Measurements from ENCODE around the gene STPG4.

STPG4 gene

DNA sequence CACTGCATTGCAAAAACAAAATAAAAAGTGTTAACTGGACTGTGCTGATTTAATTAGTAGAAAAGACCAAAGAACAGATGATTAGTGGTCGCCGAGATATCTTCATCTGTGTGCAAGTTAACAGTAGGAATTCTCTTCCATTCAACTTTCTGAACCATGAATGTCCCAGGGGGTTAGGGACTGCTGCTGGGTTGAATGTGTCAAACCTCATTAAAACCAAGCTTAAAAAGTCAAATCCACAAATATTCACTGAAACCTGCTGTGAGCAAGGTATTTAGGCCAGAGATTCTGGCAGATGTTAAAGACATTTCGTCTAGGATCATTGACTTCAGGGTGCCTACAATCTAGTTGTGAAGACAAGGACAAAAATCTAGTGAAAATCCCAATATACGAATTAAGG lies 58.7 kb downstream of the STPG4 start:
- H3K36me3 Mint-ChIP-seq = no peaks in the 10 kb centered on the region
- no peak for DNase-seq
- no peaks in the 10 kb centered on the region for H3K4me1 Mint-ChIP-seq
- H3K27ac Mint-ChIP-seq = no peak overlapping the region
- H3K27me3 Mint-ChIP-seq = peaks cover 3% of the 10 kb centered on the region
- CTCF ChIA-PET = no interaction called here
- no peaks in the 10 kb centered on the region for H3K9me3 Mint-ChIP-seq
- no peak overlapping the region for H3K4me3 Mint-ChIP-seq

DNA sequence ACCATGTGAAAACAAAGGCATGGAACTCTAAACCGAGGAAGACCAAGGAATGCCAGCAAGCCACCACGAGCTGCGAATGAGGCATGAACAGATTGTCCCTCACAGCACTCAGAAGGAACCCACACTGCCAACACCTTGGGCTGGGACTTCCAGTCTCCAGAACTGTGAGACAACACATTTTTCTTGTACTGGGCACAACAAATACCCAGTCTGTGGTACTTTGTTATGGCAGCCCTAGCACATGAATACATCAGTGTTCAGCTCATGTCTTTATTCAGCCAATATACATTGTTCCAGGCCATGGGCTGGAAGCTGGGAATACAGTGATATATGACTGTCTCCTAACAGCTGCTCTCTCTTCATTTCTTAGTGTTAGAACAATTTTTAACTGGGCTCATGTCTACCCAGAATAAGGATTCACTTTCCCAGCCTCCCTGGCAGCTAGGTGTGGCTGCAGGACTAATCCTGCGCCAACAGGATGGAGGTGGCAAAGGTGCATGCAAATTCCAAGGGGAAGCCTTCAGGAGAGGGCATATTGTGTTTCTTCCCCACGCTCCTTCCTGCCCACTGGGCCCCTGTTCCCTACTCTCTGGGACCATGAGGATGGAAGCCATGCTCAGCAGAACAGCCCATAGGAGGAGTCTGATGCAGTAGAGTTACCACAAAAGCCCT lies 59.6 kb downstream of the STPG4 start:
- H3K27ac Mint-ChIP-seq = no peak overlapping the region
- H3K9me3 Mint-ChIP-seq = no peaks in the 10 kb centered on the region
- no peaks in the 10 kb centered on the region for H3K27me3 Mint-ChIP-seq
- CTCF ChIA-PET = interaction anchor here (1.1 kb wide), 1 partner anchor 177 kb away, joined by 3 read pairs; no protein-coding TSS in a partner anchor
- no peak for DNase-seq
- H3K36me3 Mint-ChIP-seq = no peaks in the 10 kb centered on the region
- H3K4me3 Mint-ChIP-seq = no peak overlapping the region
- no peaks in the 10 kb centered on the region for H3K4me1 Mint-ChIP-seq

DNA sequence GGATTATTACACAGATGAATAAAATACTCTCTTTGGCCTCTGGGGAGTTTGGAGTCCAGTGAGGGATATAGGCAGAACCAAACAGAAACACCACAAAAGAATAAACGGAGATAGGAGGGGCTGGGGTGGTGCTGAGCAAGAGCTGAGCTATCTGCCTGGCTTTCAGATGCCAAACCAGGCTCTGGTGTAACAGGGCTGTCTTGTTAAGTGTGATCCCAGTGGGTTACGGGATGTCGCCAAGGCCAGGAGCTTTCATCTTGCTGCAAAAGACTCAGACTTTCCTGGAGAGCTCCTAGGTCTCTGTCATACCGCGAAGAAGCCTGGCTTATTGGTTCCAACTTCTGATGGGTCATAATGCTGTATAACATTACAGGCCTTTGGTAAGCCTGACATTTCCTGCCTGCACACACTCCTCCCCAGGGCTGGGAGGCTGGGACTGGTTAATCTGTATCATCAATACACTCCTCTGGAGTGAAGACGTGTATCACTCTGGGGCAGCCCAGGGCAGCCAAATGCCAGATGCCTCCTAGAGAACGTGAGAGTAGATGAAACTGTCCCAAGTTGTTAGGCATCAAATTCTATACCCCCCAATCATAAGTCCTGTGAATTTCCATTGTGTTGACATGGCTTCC lies 60.5 kb downstream of the STPG4 start:
- CTCF ChIA-PET = interaction anchor here (1.1 kb wide), 1 partner anchor 178 kb away, joined by 3 read pairs; no protein-coding TSS in a partner anchor
- DNase-seq = no peak
- no peak overlapping the region for H3K4me3 Mint-ChIP-seq
- no peaks in the 10 kb centered on the region for H3K36me3 Mint-ChIP-seq
- no peaks in the 10 kb centered on the region for H3K4me1 Mint-ChIP-seq
- no peaks in the 10 kb centered on the region for H3K27me3 Mint-ChIP-seq
- no peak overlapping the region for H3K27ac Mint-ChIP-seq
- no peaks in the 10 kb centered on the region for H3K9me3 Mint-ChIP-seq

DNA sequence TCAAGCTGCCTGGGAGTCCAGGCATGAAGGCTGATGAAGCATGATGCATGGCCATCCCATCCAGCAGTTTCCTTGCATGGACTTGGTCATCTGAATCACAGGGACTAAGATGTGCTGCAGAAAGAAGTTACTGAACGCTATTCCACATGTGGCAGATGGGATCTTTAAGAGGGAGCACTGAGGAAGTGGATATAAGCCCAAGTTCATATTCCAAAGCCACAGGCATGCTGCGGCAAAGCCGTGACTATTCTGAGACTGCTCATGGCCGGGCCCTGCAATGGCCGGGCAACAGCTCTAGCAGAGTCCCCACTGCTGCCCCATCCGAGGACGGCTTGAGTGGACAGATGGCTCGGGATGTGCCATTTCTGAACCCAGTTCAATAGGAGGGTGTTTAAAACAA lies 61.5 kb downstream of the STPG4 start:
- DNase-seq = no peak
- H3K27ac Mint-ChIP-seq = no peak overlapping the region
- no peaks in the 10 kb centered on the region for H3K4me1 Mint-ChIP-seq
- H3K27me3 Mint-ChIP-seq = peaks cover 6% of the 10 kb centered on the region
- no peaks in the 10 kb centered on the region for H3K9me3 Mint-ChIP-seq
- CTCF ChIA-PET = no interaction called here
- no peak overlapping the region for H3K4me3 Mint-ChIP-seq
- no peaks in the 10 kb centered on the region for H3K36me3 Mint-ChIP-seq

DNA sequence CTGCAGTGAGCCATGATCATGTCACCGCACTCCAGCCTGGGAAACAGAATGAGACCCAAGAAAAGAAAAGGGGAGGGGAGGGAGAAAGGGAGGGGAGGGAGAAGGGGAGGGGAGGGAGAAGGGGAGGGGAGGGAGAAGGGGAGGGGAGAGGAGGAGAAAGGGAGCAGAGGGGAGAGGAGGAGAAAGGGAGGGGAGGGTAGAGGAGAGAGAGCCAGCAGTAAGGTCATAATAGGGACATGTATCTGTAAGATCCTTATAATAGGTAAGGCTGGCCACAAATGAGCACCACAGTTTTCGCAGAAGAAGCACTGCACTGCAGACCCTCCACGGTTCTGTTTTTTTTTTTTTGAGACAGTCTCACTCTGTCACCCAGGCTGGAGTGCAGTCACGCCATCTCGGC lies 62.6 kb downstream of the STPG4 start:
- no peaks in the 10 kb centered on the region for H3K9me3 Mint-ChIP-seq
- H3K27ac Mint-ChIP-seq = no peak overlapping the region
- peaks cover 6% of the 10 kb centered on the region for H3K27me3 Mint-ChIP-seq
- no peak overlapping the region for H3K4me3 Mint-ChIP-seq
- CTCF ChIA-PET = no interaction called here
- no peaks in the 10 kb centered on the region for H3K4me1 Mint-ChIP-seq
- no peaks in the 10 kb centered on the region for H3K36me3 Mint-ChIP-seq
- no peak for DNase-seq

DNA sequence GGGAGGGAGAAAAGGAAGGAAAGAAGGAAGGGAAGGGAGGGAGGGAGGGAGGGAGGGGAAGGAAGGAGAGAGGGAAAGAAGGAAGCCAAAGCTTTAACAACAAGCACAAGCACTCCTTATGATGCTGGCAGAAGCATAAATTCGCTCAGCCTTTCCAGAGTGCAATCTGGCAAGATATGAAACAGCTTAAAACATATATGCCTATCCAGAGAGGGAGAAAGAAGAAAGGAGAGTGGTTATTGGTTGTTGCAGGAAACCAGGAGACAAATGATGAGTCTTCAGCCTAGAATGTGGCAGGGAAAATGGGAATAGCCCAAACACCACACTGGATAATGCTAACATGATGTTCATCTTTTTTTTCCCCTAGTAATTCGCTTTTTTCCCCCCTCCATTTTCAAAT lies 64.0 kb downstream of the STPG4 start:
- H3K27ac Mint-ChIP-seq = no peak overlapping the region
- H3K36me3 Mint-ChIP-seq = no peaks in the 10 kb centered on the region
- peaks cover 2% of the 10 kb centered on the region for H3K4me1 Mint-ChIP-seq
- DNase-seq = no peak
- H3K9me3 Mint-ChIP-seq = no peaks in the 10 kb centered on the region
- peaks cover 9% of the 10 kb centered on the region for H3K27me3 Mint-ChIP-seq
- H3K4me3 Mint-ChIP-seq = no peak overlapping the region
- CTCF ChIA-PET = no interaction called here

DNA sequence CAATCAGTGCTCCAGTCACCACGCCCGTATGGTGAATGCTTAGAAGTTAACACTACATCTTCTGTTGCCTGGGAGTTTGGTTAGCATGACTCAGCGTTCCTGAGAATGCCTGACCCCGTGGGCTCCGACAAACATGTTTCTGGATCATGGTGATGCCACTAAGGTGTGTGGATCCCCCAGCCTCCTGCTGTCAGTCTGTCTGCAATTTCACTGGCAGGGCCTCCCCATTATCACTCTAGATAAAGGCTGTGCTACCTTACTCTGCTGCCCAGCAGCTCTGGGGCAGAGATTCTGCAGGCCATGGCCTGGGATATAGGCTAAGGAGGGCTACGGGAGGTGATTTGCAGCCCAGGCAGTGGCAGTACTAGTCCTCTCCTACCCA lies 66.0 kb downstream of the STPG4 start:
- CTCF ChIA-PET = no interaction called here
- Mint-ChIP-seq H3K27me3 (peaks cover 14% of the 10 kb centered on the region), H3K4me3 (no peak overlapping the region), H3K9me3 (no peaks in the 10 kb centered on the region), H3K4me1 (peaks cover 4% of the 10 kb centered on the region), H3K27ac (no peak overlapping the region), H3K36me3 (no peaks in the 10 kb centered on the region)
- no peak for DNase-seq

DNA sequence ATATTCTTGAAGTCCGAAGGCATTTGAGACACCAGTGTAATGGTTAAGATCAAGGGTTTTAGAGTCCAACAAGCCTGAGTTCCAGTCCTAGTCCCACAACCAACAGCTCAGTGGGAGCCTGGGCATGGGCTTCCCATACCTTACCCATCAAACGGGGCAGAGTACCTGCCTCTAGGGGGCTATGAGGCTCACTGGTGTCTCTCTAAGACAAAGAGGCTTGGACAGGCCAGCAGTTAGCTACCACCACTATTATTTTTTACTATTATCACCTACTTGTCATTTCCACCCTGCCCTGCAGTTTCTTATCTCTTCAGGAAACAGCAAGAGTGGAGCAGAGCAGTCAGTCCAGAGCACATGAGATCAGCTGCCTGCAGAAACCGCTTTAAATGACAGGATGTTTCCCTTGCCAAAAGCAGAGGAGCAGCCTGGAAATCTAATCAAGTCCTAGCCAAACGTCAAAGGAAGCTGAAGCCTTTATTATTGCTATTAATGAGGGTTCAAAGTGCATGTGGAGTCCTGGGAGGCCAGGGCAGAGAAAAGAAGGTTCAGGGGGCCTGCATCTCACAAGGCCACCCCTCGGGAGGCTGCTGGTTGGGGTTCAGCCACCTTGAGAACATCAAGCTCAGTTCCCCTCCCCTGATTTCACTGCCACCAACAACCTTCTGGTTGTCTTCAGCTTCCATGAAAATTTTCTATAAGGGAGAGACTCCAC lies 66.6 kb downstream of the STPG4 start:
- Mint-ChIP-seq H3K36me3 (no peaks in the 10 kb centered on the region), H3K27ac (no peak overlapping the region), H3K27me3 (peaks cover 20% of the 10 kb centered on the region), H3K4me1 (peaks cover 4% of the 10 kb centered on the region), H3K4me3 (no peak overlapping the region), H3K9me3 (no peaks in the 10 kb centered on the region)
- CTCF ChIA-PET = interaction anchor here (0.6 kb wide), 1 partner anchor 260 kb away, joined by 3 read pairs; no protein-coding TSS in a partner anchor
- no peak for DNase-seq

DNA sequence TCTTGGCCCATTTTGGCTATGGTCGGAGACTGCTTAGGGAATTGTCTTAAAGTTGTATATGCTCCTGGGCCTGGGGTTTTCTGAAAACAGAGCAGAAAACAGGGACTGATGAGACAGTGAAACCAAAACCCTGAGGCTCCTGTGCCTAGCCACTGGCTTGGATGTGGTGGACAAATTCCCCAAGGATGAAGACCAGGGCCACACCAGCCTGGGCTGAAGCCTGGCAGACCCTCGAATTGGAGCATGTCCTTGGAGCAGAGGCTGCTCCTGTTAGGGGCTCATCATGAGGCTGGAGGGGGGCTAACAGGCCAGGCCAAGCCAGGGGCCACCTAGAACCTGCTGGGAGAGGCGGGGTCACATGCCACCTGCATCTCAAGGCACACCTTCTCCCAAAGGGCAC lies 68.1 kb downstream of the STPG4 start:
- CTCF ChIA-PET = no interaction called here
- Mint-ChIP-seq H3K27me3 (peaks cover 31% of the 10 kb centered on the region), H3K36me3 (no peaks in the 10 kb centered on the region), H3K9me3 (no peaks in the 10 kb centered on the region), H3K27ac (no peak overlapping the region), H3K4me1 (peaks cover 4% of the 10 kb centered on the region), H3K4me3 (no peak overlapping the region)
- DNase-seq = no peak

DNA sequence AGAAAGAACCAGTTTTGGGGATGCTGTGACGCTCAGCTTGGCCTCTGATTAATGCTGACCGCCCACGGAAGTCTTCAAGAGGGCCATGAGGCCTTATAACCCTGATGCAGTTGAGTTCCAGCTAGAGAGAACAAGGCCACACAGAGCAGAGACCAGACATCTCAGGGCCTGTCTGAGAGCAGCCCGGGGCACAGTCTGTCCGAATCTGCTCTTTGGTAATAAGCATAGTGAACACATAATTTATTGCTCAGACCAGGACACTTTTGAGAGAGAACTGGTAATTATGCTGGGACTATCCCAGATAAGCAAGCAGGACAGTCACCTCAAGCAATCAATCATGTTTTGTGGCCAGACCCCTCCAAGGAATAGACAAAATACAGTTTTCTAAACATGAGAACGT lies 68.5 kb downstream of the STPG4 start:
- H3K36me3 Mint-ChIP-seq = no peaks in the 10 kb centered on the region
- no peak overlapping the region for H3K27ac Mint-ChIP-seq
- CTCF ChIA-PET = interaction anchor here (1.1 kb wide), 1 partner anchor 185 kb away, joined by 3 read pairs; no protein-coding TSS in a partner anchor
- H3K4me3 Mint-ChIP-seq = no peak overlapping the region
- no peaks in the 10 kb centered on the region for H3K9me3 Mint-ChIP-seq
- peaks cover 31% of the 10 kb centered on the region for H3K27me3 Mint-ChIP-seq
- H3K4me1 Mint-ChIP-seq = peaks cover 4% of the 10 kb centered on the region
- DNase-seq = no peak

DNA sequence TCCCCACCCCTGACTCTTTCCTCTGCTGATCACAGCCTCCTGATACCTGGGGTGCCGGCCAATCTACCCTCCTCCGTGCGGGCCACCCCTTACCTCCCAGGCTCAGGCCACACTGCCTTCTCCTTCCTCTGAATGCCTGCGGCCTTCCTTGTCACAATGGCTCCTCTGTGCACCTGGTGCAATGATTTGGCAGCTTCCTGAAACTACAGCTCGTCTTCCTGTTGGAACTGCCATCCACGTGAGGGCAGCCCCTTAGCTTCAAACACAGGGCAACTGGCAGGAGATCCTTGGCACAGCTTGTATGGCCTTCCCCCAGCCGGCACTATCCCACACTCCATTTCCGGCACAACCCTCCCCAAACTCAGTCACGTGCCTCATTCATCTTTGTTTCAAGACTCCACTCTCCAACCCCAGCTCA lies 69.0 kb downstream of the STPG4 start:
- H3K4me3 Mint-ChIP-seq = no peak overlapping the region
- DNase-seq = no peak
- H3K27me3 Mint-ChIP-seq = peaks cover 31% of the 10 kb centered on the region
- peak overlapping the region; percentile 1 for H3K27ac Mint-ChIP-seq
- CTCF ChIA-PET = interaction anchor here (1.1 kb wide), 1 partner anchor 185 kb away, joined by 3 read pairs; no protein-coding TSS in a partner anchor
- no peaks in the 10 kb centered on the region for H3K9me3 Mint-ChIP-seq
- peaks cover 4% of the 10 kb centered on the region for H3K4me1 Mint-ChIP-seq
- H3K36me3 Mint-ChIP-seq = no peaks in the 10 kb centered on the region

DNA sequence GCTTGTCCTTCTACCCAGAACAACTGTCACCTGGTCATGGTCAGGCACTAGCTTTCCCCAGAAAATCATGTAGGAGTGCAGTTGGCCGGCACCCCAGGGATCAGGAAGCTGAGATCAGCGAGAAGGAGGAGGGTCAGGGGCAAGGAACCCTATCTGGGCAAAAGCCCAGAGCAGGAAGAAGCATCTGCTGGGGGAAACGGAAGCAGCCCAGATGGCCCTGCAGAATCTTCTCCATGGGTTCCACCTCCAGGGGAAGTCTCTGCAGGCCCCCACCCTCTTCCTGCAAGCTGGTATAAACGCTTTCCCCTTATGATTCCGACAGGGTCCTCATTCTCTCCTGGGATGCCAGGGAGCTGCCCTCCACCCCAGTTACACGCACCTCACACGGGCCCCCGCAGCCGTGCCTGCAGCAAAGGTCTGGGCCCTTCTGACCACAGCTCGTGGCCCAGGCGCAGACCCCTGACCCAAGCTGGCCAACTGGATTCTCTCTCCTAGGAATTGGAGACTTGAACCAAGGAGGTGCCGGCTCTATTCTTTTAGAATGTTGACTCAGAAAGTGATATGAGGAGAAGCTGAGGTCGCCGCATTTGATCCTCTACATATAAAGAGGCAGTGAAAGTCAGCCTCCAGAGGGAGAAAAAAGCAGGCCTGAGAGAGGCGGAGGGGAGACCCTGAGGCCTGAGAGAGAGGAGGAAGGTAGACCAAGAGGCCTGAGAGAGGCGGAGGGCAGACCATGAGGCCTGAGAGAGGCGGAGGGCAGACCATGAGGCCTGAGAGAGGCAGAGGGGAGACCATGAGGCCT lies 71.0 kb downstream of the STPG4 start:
- CTCF ChIA-PET = no interaction called here
- Mint-ChIP-seq H3K4me1 (peaks cover 4% of the 10 kb centered on the region), H3K4me3 (no peak overlapping the region), H3K9me3 (no peaks in the 10 kb centered on the region), H3K36me3 (no peaks in the 10 kb centered on the region), H3K27ac (no peak overlapping the region), H3K27me3 (peaks cover 36% of the 10 kb centered on the region)
- no peak for DNase-seq

DNA sequence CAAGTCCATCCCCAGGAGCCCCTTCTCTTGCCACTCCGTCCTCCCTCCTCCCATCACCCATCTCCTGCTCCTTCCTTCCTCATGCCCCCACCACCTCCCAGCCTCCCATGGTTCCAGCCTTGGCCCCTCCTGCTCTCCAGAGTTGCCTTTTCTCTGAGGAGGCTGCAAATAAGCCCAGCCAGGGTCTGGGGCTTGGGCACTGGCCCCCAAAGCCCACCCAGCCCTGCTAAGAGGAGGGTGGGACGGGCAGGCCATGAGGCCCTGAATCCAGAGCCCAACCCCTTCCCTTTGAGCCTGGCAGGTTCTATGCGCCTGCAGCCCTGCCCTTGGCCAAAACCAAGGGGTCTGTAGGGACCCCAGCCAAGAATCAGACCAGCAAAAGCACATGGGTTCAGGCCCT lies 71.6 kb downstream of the STPG4 start:
- Mint-ChIP-seq H3K4me1 (peaks cover 4% of the 10 kb centered on the region), H3K9me3 (no peaks in the 10 kb centered on the region), H3K27ac (no peak overlapping the region), H3K4me3 (no peak overlapping the region), H3K27me3 (peaks cover 34% of the 10 kb centered on the region), H3K36me3 (no peaks in the 10 kb centered on the region)
- CTCF ChIA-PET = no interaction called here
- DNase-seq = no peak

DNA sequence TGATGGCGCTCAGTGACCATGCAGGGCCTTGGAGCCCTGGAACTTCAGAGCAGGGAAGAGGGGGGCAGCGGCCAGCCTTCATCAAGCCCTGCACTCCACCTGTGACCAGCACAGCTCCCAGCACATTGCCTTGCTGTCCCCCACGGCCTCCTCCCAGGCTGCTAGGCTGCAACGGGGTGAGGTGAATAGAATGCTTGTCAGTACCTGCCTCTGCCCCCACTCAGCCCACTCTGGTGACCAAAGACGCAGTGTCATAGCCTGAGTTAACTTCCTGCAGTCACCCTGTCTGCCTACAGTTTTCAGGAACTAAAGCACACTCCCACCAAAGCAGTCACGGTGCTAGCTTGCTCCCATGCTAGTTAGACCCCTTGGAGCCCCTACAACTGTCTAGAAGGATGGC lies 72.1 kb downstream of the STPG4 start:
- H3K4me1 Mint-ChIP-seq = peaks cover 4% of the 10 kb centered on the region
- CTCF ChIA-PET = no interaction called here
- H3K9me3 Mint-ChIP-seq = no peaks in the 10 kb centered on the region
- H3K27me3 Mint-ChIP-seq = peaks cover 34% of the 10 kb centered on the region
- no peaks in the 10 kb centered on the region for H3K36me3 Mint-ChIP-seq
- H3K4me3 Mint-ChIP-seq = no peak overlapping the region
- DNase-seq = no peak
- no peak overlapping the region for H3K27ac Mint-ChIP-seq
